ENCODE measurements around the gene CYP39A1. TPM values are rescaled to one million over a fixed set of nuclear protein-coding genes. Genes with fewer than 3 reads are reported as not detected.

Gene CYP39A1
- total and polyA plus RNA-seq, 2 experiments from 2014 or later, result 1.5 to 3.5 TPM

- Histone ChIP-seq H3K4me2 (no peak overlapping the region), H2AFZ (no peak overlapping the region), H4K20me1 (replicated peaks; ENCODE audit: insufficient read depth) (no peaks in the 10 kb centered on the region), H3K27me3 (ENCODE audit: insufficient read depth) (no peaks in the 10 kb centered on the region), H3K4me3 (no peak overlapping the region), H3K9me2 (ENCODE audit: insufficient read depth) (no peaks in the 10 kb centered on the region), H3K36me3 (ENCODE audit: insufficient read depth) (no peaks in the 10 kb centered on the region), H3K79me2 (replicated peaks; ENCODE audit: insufficient read depth) (no peaks in the 10 kb centered on the region), H3F3A (replicated peaks; ENCODE audit: low read depth) (no peaks in the 10 kb centered on the region), H3K27ac (ENCODE audit: low read depth) (no peak overlapping the region), H3K4me1 (ENCODE audit: insufficient read depth) (no peaks in the 10 kb centered on the region)
- ATAC-seq (no peak), DNase-seq (ENCODE audit: low spot score) (no peak)
- no peaks in the 10 kb centered on the region for H3K4me1 Mint-ChIP-seq
- no peaks in the 10 kb centered on the region for H3K9me3 Mint-ChIP-seq
- no peak overlapping the region for H3K27ac Mint-ChIP-seq
- H3K4me3 Mint-ChIP-seq, result no peak overlapping the region
- TF ChIP-seq ETS1 (IDR thresholded peaks at IDR 0.05) (no peak), ZNF331 (CRISPR knock-in tag; IDR thresholded peaks at IDR 0.05; ENCODE audit: low read depth) (no peak), CTCF (conservative IDR thresholded peaks at IDR 0.05; ENCODE audit: low read depth in 2 of 2) (no peak), ZNF114 (CRISPR knock-in tag; IDR thresholded peaks at IDR 0.05) (no peak), NANOG (IDR thresholded peaks at IDR 0.05; ENCODE audit: borderline replicate concordance) (no peak)
- no peaks in the 10 kb centered on the region for H3K27me3 Mint-ChIP-seq (ENCODE audit: insufficient read depth, low read depth, poor library complexity)
- no peaks in the 10 kb centered on the region for H3K36me3 Mint-ChIP-seq (ENCODE audit: low read depth)
Measured at GRCh38 chr6:46507426-46507825, 145.2 kb downstream of the CYP39A1 start.

- H3K27me3 ChIP-seq (ENCODE audit: insufficient read depth), result no peaks in the 10 kb centered on the region
- Mint-ChIP-seq H3K27me3 (ENCODE audit: insufficient read depth, low read depth, poor library complexity) (no peaks in the 10 kb centered on the region), H3K4me3 (no peak overlapping the region), H3K4me1 (no peaks in the 10 kb centered on the region), H3K9me3 (no peaks in the 10 kb centered on the region), H3K27ac (no peak overlapping the region), H3K36me3 (ENCODE audit: low read depth) (no peaks in the 10 kb centered on the region)
- ATAC-seq, result no peak
- H3K4me1 ChIP-seq (ENCODE audit: insufficient read depth), result no peaks in the 10 kb centered on the region
- no peaks in the 10 kb centered on the region for H3K36me3 ChIP-seq (ENCODE audit: insufficient read depth)
- no peak for DNase-seq (ENCODE audit: low spot score)
- H3K9me2 ChIP-seq (ENCODE audit: insufficient read depth), result no peaks in the 10 kb centered on the region
- H2AFZ ChIP-seq, result no peak overlapping the region
- H3K4me3 ChIP-seq, result no peak overlapping the region
- TF ChIP-seq REST (IDR thresholded peaks at IDR 0.05; ENCODE audit: unreplicated experiment) (no peak), CREB1 (CRISPR knock-in tag; IDR thresholded peaks at IDR 0.05; ENCODE audit: low read depth) (no peak)
- H3F3A ChIP-seq (replicated peaks; ENCODE audit: low read depth), result no peaks in the 10 kb centered on the region
- no peaks in the 10 kb centered on the region for H4K20me1 ChIP-seq (replicated peaks; ENCODE audit: insufficient read depth)
- H3K79me2 ChIP-seq (replicated peaks; ENCODE audit: insufficient read depth), result no peaks in the 10 kb centered on the region
- no peak overlapping the region for H3K4me2 ChIP-seq
- H3K27ac ChIP-seq (ENCODE audit: low read depth), result no peak overlapping the region
Measured at GRCh38 chr6:46505693-46506512, 146.7 kb downstream of the CYP39A1 start.
